MCF 10A (cell line): Measurements from ENCODE around the gene STARD8. TPM values are rescaled to one million over a fixed set of nuclear protein-coding genes. Genes with fewer than 3 reads are reported as not detected.

Source experiments
- BruUV-seq: library from RNA; stranded (reverse); fragments of 400-500 nt; replicated peaks from 2 replicates; lab custom pipeline; 2021; lab: Mats Ljungman, UMichigan
- CTCF ChIA-PET: fragments of 300-600 bp; sonication (Branson Sonifier 250); formaldehyde crosslinking; extraction: SDS; loops from one replicate; lab custom pipeline; 2021; ENCODE audit warnings: antibody characterized with exemption, inconsistent platforms; lab: Yijun Ruan, JAX
- POLR2A ChIA-PET: fragments of 300-600, 350-650 bp; sonication (Branson Sonifier 250); formaldehyde crosslinking; extraction: SDS; loops from one replicate; lab custom pipeline; 2020; ENCODE audit warnings: antibody characterized with exemption, inconsistent platforms; lab: Yijun Ruan, JAX
- DNase-seq: peaks from one replicate; pipeline ENCODE4 v3.0.0-alpha.2; 2018; ENCODE audit not compliant: unreplicated experiment
- H3K27ac Mint-ChIP-seq: one replicate; pipeline ENCODE4 v1.8.0; 2022; ENCODE audit warnings: mild to moderate bottlenecking, low read depth, mixed read lengths; ENCODE audit not compliant: unreplicated experiment
- H3K27me3 Mint-ChIP-seq: one replicate; pipeline ENCODE4 v1.8.0; 2022; ENCODE audit warnings: mixed read lengths; ENCODE audit not compliant: insufficient read depth, unreplicated experiment
- H3K36me3 Mint-ChIP-seq: one replicate; pipeline ENCODE4 v1.8.0; 2022; ENCODE audit warnings: mild to moderate bottlenecking, moderate library complexity, mixed read lengths; ENCODE audit not compliant: insufficient read depth, unreplicated experiment
- H3K4me1 Mint-ChIP-seq: one replicate; pipeline ENCODE4 v1.8.0; 2022; ENCODE audit warnings: mixed read lengths; ENCODE audit not compliant: insufficient read depth, unreplicated experiment
- H3K4me3 Mint-ChIP-seq: one replicate; pipeline ENCODE4 v1.8.0; 2022; ENCODE audit warnings: mild to moderate bottlenecking, moderate library complexity, mixed read lengths; ENCODE audit not compliant: unreplicated experiment
- H3K9me3 Mint-ChIP-seq: one replicate; pipeline ENCODE4 v1.8.0; 2022; ENCODE audit warnings: mixed read lengths; ENCODE audit not compliant: unreplicated experiment
- CTCF ChIP-seq: fragments of 200-600 bp; IDR thresholded peaks from one replicate; pipeline ENCODE4 v1.8.0; 2022; ENCODE audit warnings: antibody characterized with exemption, mild to moderate bottlenecking; ENCODE audit not compliant: unreplicated experiment
- intact Hi-C: fragments of 100-400 bp; cut with micrococcal nuclease; formaldehyde crosslinking; loops from 2 replicates; pipeline ENCODE4 v1.14.1; 2022
- total RNA-seq: library from RNA; stranded (reverse); gene quantifications from 2 replicates; pipeline ENCODE4 v1.2.3, GENCODE V29; 2022

STARD8 gene
- total RNA-seq, 1 experiment from 2014 or later, result 1.0 TPM

DNA sequence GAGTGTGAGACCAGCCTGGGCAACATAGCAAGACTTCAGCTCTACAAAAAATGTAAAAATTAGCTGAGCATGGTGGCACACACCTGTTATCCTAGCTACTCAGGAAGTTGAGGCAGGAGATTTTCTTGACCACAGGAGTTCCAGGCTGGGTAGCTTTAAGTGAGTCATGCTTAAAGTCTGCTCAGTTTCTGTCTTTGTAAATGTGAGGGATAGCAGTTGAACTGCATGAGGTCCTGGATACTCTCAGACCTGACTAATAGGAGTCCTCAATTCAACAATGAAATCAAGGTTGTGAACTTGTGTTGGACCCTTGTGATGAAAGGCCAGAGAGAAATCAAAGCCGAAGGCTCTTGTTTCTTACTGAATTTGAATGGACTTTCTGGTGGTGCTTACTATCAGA lies 45.2 kb downstream of the STARD8 start:
- no peak for TF ChIP-seq CTCF
- Mint-ChIP-seq H3K27ac (no peak overlapping the region), H3K4me1 (no peaks in the 10 kb centered on the region), H3K27me3 (peaks cover 24% of the 10 kb centered on the region), H3K9me3 (no peaks in the 10 kb centered on the region), H3K4me3 (no peak overlapping the region), H3K36me3 (no peaks in the 10 kb centered on the region)
- DNase-seq, result no peak
- BruUV-seq, result no TSS peak
- POLR2A ChIA-PET, result interaction anchor here (0.6 to 1.1 kb wide), 2 partner anchors 18 to 1147 kb away, joined by 3 to 4 read pairs; no protein-coding TSS in a partner anchor
- intact Hi-C loops, result no loop called here
- CTCF ChIA-PET, result interaction anchor here (0.5 kb wide), 1 partner anchor 74 kb away, joined by 3 read pairs; no protein-coding TSS in a partner anchor

GRCh38 chrX:68693481-68694434 lies 46.3 kb downstream of the STARD8 start:
- ChIA-PET POLR2A (no interaction called here), CTCF (interaction anchor here (0.5 kb wide), 1 partner anchor 1256 kb away, joined by 3 read pairs; no protein-coding TSS in a partner anchor)
- Mint-ChIP-seq H3K27me3 (peaks cover 21% of the 10 kb centered on the region), H3K27ac (no peak overlapping the region), H3K36me3 (no peaks in the 10 kb centered on the region), H3K4me3 (peak overlapping the region; percentile 16), H3K4me1 (no peaks in the 10 kb centered on the region), H3K9me3 (no peaks in the 10 kb centered on the region)
- BruUV-seq, result no TSS peak
- intact Hi-C loops, result no loop called here
- no peak for DNase-seq
- TF ChIP-seq CTCF, result no peak

- no peak for TF ChIP-seq CTCF
- no TSS peak for BruUV-seq
- ChIA-PET POLR2A (no interaction called here), CTCF (interaction anchor here (1.1 to 2.1 kb wide), 2 partner anchors 16 to 55 kb away, joined by 3 to 7 read pairs; no protein-coding TSS in a partner anchor)
- no peaks in the 10 kb centered on the region for H3K9me3 Mint-ChIP-seq
- intact Hi-C loops, result no loop called here
- no peak overlapping the region for H3K27ac Mint-ChIP-seq
- H3K27me3 Mint-ChIP-seq, result peaks cover 28% of the 10 kb centered on the region
- DNase-seq, result no peak
- H3K4me1 Mint-ChIP-seq, result no peaks in the 10 kb centered on the region
- H3K4me3 Mint-ChIP-seq, result no peak overlapping the region
- H3K36me3 Mint-ChIP-seq, result no peaks in the 10 kb centered on the region
Observed at GRCh38 chrX:68694435-68695205, 47.2 kb downstream of the STARD8 start.
